NCI-H1105 treated with DMSO at 0.1 percent for 48 hours (cell line): Measurements from ENCODE around the gene LCE1F.

Experiments
- DNase-seq: peaks from one replicate; lab custom pipeline; 2025; lab: John Stamatoyannopoulos, UW

The LCE1F gene, protein sequence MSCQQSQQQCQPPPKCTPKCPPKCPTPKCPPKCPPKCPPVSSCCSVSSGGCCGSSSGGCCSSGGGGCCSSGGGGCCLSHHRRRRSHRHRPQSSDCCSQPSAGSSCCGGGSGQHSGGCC

DNA sequence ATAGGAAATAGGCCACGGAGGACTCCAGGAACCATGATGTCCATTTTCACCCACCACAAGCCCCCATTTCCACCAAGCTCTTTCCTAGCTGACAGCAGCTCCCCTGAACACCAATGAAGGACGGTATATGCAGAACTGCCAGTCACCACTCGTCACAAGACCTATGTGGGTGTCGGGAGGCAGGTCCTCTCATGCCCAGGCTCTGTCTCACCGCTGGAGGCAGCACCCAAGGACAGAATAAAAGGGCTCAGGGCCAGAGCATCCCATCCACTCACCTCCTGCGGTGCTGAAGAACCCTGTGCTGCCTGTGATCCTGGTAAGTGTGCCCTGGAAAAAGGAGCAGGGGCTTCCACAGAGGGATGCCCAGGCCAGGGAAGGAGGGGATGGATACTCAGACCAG, at the start of gene LCE1F:
TSS of gene LCE1F (plus strand) at position 266 of the 400 bp plus-strand sequence. CDS start 1,232 bp downstream, outside the sequence.
- DNase-seq, result no peak

- DNase-seq, result no peak
Observed at GRCh38 chr1:152725261-152725660, 49.7 kb upstream of the LCE1F start.

GRCh38 chr1:152728986-152729385, 46.0 kb upstream of the LCE1F start:
- DNase-seq, result no peak

GRCh38 chr1:152735648-152736047, 39.3 kb upstream of the LCE1F start:
- DNase-seq, result no peak

- DNase-seq, result no peak
Observed at GRCh38 chr1:152737997-152738396, 36.9 kb upstream of the LCE1F start.

DNA sequence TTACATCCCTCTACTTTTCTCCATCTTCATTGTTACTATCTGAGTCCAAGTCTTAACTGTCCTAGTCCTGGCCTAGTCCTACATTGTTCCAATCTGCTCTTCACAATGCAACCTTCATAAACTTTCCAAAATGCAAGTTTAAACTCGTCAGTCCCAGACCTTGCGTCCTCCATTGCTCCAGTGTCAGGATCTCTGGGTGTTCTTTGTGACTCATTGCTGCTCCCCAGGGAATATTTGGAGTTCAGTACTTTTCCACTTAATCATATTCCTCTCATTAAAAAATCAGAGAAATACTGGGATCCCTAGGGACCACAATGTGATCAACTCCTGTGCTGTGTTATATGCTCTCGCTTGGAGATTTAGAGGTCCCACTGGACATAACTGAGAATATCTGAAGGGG, 35.1 kb upstream of the LCE1F start:
- no peak for DNase-seq

- no peak for DNase-seq
Observed at GRCh38 chr1:152741656-152742055, 33.3 kb upstream of the LCE1F start.

DNA sequence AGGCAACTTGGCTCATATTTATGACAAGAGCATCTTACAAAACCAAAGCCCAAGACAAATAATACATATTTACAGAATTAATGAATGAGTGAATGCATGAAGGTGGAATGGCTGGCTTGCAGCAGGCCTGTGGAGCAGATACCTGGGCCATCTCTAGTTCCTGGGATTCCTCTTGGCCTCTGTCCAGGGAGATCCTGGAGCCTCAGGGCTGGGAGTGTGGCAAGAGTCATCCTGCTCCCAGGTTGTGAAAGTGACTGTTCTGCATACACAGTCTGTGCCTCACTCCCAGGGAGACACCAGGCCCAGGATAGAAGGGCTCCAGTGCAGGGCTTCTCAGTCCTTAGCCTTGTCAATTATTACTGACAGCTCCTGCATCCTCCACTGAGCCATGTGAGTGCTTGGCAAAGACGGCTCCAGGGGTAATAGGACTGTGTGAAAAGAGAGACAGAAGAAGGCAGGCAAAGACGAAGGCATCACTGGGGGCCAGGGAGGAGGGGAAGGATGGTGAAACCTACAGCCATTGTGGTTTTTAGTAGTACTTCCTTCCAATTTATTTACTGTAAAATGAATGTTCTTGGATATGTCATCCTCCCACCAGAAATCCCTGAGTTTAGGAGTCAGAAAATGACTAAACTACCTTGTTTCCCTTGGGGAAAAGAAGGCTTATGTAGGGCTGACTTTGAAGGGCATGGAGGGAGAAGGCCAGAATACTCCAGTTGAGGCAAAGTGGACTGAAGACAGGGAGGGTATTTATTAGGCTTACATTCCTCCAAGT, 31.4 kb upstream of the LCE1F start:
- no peak for DNase-seq

- peak; percentile 9 for DNase-seq
Observed at GRCh38 chr1:152745289-152745704, 29.6 kb upstream of the LCE1F start.

- DNase-seq, result no peak
Observed at GRCh38 chr1:152745765-152746444, 29.0 kb upstream of the LCE1F start.

DNA sequence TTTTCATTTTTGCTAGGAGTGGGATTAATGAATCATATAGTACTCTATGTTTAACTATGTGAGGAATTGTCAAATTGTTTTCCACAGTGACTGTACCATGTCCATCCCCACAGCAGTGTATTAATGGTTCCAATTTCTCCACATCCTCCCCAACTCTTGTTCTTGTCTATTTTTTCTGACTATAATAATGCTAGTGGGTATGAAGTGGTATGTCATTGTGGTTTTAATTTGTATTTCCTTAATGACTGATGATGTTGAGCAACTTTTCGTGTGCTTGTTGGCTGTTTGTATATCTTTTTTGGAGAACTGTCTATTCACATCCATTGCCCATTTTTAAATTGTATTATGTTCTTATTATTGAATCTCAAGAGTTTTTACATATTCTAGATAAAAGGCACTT, 27.1 kb upstream of the LCE1F start:
- DNase-seq, result no peak

DNA sequence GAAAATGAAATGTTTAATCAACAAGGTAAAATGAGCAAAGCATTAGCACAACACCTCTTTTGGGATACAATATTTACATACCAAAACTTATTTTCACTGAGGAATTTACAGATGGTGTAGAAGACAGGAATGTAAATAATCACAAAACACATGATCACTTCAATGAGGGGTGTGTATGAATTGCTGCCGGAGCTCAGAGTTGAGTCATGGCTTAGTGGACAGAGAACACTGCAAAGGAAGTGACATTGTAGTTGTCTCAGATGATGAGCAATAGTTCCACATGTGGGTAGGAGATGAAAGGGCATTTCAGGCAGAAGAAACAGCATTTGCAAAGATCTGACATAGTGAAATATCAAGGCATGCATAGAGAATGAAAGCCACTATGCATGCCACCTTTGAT, 22.7 kb upstream of the LCE1F start:
- DNase-seq, result no peak

GRCh38 chr1:152753586-152753985, 21.4 kb upstream of the LCE1F start:
- no peak for DNase-seq

DNA sequence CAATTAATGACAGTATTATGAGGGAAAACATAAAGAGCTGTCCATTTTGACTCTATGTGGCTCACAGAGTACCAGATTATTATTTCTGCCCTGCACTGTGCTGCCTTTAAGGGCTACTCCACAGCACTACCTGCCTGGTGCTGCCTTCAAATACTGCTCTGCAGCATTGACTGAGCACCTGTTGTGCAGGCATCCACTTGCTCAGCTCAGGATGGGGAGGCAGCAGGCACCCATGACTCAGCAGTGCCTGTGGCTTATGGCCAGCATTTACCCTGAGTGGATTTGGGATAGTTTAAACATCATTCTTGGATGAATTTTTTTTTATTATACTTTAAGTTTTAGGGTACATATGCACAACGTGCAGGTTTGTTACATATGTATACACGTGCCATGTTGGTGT, 18.1 kb upstream of the LCE1F start:
- no peak for DNase-seq

DNA sequence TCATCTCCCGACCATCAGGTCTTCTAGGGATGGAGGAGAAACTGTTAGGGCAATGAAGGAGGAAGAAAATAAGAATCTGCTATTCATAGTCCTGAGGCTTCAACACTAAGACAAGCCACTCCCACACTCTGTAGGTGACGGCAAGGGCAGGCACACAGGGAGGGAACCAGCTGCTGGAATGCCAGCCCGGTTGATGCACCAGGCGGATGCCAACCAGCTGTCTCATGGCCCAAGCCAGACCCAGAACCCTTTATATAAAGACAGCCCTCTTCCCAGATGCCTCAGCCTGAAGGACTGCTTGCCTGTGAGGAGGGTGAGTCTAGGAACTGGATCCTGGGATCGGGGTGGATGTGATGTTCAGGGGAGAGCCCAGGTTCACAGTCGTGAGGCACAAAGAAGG, 17.2 kb upstream of the LCE1F start, which contains the start of gene KPRP:
TSS of gene KPRP (plus strand) at position 279 of the 400 bp plus-strand sequence. CDS start 1,564 bp downstream, outside the sequence.
- DNase-seq, result no peak

DNA sequence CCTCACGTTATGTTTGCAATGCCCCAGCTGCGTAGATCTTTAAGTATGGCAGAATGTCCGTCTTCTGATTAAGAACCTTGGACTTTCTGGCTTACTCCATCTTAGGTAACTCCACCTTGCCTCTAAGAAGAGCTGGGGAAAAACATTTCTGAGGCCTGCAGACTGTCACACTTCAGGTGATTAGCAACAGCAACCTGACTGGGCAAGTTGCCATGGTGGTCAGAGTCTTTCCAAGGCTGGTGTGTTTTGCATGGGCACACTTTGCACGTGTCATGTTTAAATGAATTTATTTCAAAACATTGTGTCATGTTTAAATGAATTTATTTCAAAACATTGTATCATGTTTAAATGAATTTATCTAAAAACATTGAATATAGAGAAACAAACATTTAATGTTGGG, 16.3 kb upstream of the LCE1F start:
- no peak for DNase-seq

GRCh38 chr1:152759453-152760173, 15.3 kb upstream of the LCE1F start:
- DNase-seq, result no peak

- no peak for DNase-seq
Observed at GRCh38 chr1:152760551-152761190, 14.3 kb upstream of the LCE1F start.

DNA sequence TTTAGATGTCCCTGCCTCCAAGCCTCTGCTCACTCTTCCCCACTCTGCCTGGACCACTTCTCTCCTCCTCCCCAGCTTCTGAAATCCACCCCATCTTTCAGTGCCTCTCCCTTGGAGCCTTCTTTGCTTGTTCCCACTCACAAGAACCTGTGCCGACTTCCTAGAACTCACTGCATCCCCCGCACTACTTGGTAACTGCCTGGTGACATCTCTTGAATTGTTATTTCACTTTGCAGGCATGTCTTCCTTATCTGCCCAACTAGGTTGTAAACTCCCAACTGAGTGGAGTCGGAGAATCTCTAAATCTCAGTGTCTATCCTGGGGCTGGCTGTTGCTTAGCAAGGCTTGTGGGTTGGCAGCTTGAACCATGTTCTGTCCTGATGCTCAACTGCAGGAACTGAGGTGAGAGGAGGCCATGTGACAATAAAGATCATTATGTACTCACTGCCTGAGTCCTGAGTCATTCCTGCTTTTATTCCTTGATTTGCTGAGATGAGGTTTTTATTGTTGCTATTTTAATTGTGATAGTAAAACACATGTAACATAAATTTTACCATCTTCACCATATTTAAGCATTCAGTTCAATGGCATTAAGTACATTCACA, 13.2 kb upstream of the LCE1F start:
- DNase-seq, result no peak

GRCh38 chr1:152768847-152769533, 6.0 kb upstream of the LCE1F start:
- DNase-seq, result no peak

DNA sequence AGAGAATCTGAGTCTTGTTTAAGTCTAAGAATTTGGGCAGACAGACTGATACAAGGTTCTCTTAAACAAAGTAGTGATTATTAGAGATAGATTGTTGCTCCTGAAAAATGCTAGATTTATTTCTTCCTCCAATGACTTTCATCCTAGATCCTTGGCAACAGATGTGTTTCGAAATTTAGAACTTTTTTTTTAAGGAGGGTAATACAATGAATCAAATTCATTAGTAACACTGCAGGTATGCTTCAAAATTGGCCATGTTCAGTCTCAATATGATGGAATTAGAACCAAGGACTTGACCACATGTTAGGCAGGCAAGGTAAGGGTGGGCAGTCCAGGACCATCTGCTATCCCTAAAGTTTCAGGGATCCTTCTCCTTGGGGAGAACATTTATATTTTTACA, 4.5 kb upstream of the LCE1F start:
- DNase-seq, result no peak
